SKM-1 treated with dmso at 0.1 percent for 144 hours (cell line): ENCODE measurements around the gene DEPDC1.
"Not testable (repeated sequence)": the region's sequence is repeated elsewhere in the genome, so short reads cannot be mapped to it uniquely, and the experiment has no call there.

Source experiments
- DNase-seq: peaks from one replicate; lab custom pipeline; 2025; ENCODE audit not compliant: unreplicated experiment; lab: John Stamatoyannopoulos, UW

The DEPDC1 gene

GRCh38 chr1:68479501-68479900 lies 17.4 kb downstream of the DEPDC1 start:
- no peak for DNase-seq

GRCh38 chr1:68478662-68479061 lies 18.2 kb downstream of the DEPDC1 start:
- DNase-seq: no peak

- DNase-seq: not testable (repeated sequence)
Measured at GRCh38 chr1:68476626-68477025, 20.3 kb downstream of the DEPDC1 start.

- DNase-seq: no peak
Measured at GRCh38 chr1:68473060-68473459, 23.8 kb downstream of the DEPDC1 start.

GRCh38 chr1:68470388-68470970 lies 26.4 kb downstream of the DEPDC1 start:
- DNase-seq: no peak

GRCh38 chr1:68464891-68465290 lies 32.0 kb downstream of the DEPDC1 start:
- no peak for DNase-seq

- DNase-seq: peak; percentile 12
Measured at GRCh38 chr1:68460935-68461334, 35.9 kb downstream of the DEPDC1 start.

GRCh38 chr1:68459796-68460195 lies 37.1 kb downstream of the DEPDC1 start:
- DNase-seq: no peak

- no peak for DNase-seq
Measured at GRCh38 chr1:68459091-68459490, 37.8 kb downstream of the DEPDC1 start.

- no peak for DNase-seq
Measured at GRCh38 chr1:68456202-68456601, 40.7 kb downstream of the DEPDC1 start.

GRCh38 chr1:68454534-68454933 lies 42.3 kb downstream of the DEPDC1 start:
- DNase-seq: no peak

- no peak for DNase-seq
Measured at GRCh38 chr1:68453060-68453670, 43.7 kb downstream of the DEPDC1 start.

GRCh38 chr1:68449901-68450300 lies 47.0 kb downstream of the DEPDC1 start, which contains the start of gene RPE65:
TSS of gene RPE65 (minus strand) at chr1:68449954. CDS start at chr1:68449905, 49 bp downstream.
- no peak for DNase-seq

GRCh38 chr1:68448365-68448764 lies 48.5 kb downstream of the DEPDC1 start:
- no peak for DNase-seq

GRCh38 chr1:68445709-68446108 lies 51.2 kb downstream of the DEPDC1 start:
- no peak for DNase-seq

- peak; percentile 67 for DNase-seq
Measured at GRCh38 chr1:68442822-68443556, 53.9 kb downstream of the DEPDC1 start.

- no peak for DNase-seq
Measured at GRCh38 chr1:68442006-68442405, 54.9 kb downstream of the DEPDC1 start.

GRCh38 chr1:68438310-68438709 lies 58.6 kb downstream of the DEPDC1 start:
- DNase-seq: no peak

- DNase-seq: no peak
Measured at GRCh38 chr1:68433395-68433794, 63.5 kb downstream of the DEPDC1 start.

- no peak for DNase-seq
Measured at GRCh38 chr1:68431076-68431475, 65.8 kb downstream of the DEPDC1 start.

GRCh38 chr1:68429233-68429808 lies 67.6 kb downstream of the DEPDC1 start:
- DNase-seq: no peak

GRCh38 chr1:68426594-68426993 lies 70.3 kb downstream of the DEPDC1 start:
- DNase-seq: no peak
